GM12874 (cell line): Measurements from ENCODE around the gene ANKRD29.

ENCODE experiments used
- TF ChIP-seq, protein P1 (sequence below): IDR thresholded peaks from 2 replicates; pipeline ENCODE4 v1.5.1; 2011; ENCODE audit warnings: low read depth, mild to moderate bottlenecking, control low read depth, low read length, moderate library complexity; ENCODE audit not compliant: insufficient read depth

Gene ANKRD29

DNA sequence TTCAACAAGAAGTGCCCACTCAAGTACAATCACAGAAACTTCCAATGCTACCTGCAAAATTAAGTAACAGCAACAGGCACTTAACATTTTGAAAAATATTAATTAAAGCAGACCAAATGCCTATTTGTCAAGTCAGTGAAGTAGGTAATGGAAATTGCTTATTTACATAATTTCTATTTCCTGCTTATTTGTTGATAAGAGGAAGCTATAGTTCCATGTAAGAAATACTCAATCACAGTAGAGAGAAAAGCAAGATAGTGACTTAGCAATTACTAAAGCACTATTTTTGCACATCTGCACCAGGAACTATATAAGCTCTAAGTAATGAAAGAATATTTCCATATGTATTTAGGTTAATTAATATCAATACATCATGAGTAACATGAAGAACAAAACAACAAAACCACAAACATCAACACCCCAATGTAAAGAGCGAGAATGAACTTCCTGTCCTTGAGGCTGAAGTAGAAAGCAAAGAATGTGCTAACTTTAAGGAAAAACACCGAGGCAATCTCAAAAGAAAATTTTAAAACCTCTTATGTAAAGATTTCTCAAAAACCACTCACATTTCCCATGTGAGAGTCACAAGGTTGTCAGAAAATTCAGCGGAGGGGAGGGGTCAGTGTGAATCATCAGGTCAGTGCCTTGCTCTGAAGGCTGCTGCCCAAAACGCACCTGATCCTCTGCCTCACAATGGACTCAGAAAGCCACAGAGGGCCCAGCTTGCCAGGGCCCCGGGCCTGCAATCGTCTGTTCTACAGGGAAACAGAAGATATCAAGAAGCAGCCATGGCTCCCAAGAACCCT, 88.9 kb downstream of the ANKRD29 start:
- TF ChIP-seq, protein P1, sequence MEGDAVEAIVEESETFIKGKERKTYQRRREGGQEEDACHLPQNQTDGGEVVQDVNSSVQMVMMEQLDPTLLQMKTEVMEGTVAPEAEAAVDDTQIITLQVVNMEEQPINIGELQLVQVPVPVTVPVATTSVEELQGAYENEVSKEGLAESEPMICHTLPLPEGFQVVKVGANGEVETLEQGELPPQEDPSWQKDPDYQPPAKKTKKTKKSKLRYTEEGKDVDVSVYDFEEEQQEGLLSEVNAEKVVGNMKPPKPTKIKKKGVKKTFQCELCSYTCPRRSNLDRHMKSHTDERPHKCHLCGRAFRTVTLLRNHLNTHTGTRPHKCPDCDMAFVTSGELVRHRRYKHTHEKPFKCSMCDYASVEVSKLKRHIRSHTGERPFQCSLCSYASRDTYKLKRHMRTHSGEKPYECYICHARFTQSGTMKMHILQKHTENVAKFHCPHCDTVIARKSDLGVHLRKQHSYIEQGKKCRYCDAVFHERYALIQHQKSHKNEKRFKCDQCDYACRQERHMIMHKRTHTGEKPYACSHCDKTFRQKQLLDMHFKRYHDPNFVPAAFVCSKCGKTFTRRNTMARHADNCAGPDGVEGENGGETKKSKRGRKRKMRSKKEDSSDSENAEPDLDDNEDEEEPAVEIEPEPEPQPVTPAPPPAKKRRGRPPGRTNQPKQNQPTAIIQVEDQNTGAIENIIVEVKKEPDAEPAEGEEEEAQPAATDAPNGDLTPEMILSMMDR = no peak

DNA sequence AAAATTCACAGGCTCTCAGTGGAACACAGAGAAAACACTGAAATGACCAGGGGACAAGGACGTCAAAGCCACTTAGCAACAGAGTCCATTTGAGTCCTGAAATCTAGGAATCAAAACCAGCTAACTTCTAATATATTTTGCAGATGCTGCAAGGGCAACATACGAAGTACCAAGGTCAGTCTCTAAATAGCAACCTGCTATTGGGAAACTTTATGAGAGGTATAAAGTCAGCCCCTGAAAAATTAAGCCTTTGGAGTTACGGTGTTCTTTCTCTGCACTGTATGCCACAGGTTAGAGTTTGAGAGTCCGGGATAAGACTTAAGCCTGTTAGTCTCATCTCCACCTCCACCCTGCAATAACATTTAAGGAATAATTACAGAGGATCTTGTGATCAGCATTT, 89.7 kb downstream of the ANKRD29 start:
- TF ChIP-seq, protein P1 = no peak

DNA sequence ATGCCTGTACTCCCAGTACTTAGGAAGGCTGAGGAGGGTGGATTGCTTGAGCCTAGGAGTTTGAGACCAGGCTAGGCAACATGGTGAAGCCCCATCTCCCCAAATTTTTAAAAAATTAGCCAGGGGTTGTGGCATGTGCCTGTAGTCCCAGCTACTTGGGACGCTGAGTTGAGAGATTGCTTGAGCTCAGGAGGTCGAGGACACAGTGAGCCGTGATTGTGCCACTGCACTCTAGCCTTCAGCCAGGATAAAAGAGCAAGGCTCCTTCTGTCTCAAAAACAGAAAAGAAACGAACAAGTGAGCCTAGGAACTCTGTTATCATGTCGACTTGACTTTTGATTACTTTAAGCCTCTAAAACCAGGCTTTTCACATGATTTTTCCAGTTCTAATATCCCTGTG, 90.1 kb downstream of the ANKRD29 start:
- TF ChIP-seq, protein P1 = no peak

DNA sequence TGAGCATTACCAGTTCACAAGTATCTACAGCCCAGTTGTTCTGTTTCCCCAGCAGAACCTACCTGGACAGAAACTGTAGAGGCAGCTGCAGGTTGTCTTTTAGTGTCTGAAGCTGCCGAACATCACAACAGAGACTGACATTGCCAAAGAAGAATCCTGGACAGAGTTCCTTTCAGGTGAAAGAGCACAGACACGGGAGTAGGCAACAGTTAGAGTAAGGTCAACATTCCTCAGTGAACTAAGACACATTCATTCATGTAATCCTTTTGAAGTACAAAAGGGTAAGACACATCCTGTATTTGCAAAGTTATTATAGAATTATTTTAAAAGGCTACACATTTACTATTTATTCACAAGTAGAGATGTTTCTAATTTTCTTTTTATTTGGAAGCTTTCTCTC, 90.7 kb downstream of the ANKRD29 start:
- TF ChIP-seq, protein P1 = no peak

DNA sequence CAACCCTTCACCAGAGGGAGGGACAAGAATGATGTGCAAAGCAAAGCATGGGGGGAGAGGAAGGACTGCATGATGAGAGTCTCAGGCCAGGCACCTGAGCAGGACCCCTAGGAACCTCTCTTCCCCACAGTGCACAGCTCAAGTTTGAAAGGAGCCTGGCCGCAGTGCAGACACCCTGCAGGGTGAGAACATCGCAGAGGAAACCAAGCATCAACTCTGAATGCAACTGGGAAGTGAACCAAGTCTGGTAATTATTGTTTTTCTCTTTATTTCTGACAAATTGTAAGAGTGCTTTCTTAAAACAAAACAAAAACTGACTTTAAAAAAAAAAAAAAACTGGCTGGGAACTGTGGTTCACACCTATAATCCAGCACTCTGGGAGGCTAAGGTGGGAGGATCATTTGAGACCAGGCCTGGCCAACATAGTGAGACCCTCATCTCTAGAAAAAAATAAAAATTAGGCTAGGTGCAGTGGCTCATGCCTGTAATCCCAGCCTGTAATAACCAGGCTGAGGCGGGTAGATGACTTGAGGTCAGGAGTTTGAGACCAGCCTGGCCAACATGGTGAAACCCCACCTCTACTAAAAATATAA, 91.7 kb downstream of the ANKRD29 start:
- TF ChIP-seq, protein P1 = no peak

GRCh38 chr18:23569299-23570063, 93.2 kb downstream of the ANKRD29 start:
- TF ChIP-seq, protein P1 = no peak
